Measurements from ENCODE around the gene CA5A.
A peak's percentile ranks its signal among the peaks of the same experiment; 100 is the strongest.
"Not testable (repeated sequence)": the region's sequence is repeated elsewhere in the genome, so short reads cannot be mapped to it uniquely, and the experiment has no call there.

Gene CA5A

DNA sequence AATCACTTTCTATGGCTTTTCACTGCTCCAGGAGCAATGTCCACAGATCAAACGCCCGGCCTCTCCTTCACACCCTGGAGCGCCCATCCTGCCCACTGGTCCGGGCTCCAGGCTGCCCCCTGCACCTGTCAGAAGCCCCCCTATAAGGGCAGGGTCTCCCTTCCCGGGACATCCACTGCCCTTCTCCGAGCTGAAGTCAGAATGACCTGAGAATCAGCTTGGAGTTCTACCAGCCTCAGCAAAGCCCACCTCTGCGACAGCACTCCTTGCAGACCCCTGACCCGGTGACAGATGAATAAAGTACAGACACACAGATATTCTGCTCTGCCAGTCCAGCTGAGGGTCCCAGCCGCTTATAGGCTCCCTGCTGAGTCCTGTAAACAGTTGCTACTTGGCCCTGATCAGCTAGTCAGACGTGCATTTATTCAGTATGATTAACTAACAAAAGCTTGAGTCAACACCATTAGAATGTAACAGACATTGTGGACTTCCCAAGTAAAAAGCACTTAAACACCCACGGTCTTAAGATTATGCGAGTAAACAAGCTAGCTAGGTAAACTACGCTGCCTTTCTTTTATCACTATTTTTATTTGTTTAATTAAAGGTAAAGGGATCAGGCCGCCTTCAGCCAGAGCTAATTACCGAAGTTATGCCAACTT is 71.9 kb downstream of the CA5A start:
- no peak for DNase-seq

DNA sequence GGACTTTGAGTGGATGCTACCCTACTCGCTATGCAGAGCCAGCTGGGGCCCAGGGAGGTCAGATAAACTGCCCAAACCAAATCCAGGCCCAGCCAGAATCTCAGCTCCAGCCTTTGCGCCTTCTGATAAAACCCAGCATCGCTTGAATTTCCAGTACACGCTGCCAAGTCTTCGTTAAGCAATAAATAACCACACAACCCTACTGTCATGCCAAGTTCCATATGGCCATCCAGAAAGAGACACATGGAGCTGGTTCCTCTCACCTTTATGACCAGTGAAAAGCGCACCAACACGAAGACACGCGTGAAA is 73.0 kb downstream of the CA5A start:
- DNase-seq = not testable (repeated sequence)

DNA sequence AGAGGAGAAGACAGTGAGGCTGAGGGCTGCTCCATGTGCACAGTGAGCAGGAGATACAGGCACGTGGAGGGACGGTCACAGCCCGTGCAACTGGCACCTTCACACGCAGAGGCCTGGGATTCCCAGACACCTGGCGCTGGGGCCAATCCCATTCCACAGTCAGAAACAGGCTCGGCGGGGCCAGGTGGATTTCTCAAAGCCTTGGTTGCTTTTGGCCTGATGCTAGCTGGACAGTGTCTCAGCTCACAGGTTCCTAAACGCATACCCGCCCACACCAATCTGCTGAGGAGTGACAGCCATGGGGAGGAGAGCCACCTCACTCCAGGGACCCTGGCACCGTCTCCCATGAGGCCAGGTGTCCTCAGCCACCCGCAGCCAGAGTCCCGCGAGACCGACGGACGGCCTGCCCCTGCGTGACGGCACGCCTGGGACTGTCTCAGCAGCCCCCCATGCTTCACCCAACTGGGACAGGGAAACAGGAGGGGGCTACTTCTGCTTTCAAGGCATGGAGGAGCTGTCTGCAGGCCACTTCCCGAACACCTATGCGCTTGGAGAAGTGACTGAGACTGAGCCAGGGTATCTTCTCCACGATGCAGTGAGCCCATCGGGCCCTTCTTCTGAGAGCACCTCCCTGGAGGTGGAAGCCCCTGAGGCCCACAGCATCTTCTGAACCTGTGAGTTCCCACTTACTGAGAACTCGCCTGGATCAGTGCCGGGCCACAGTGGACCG is 73.6 kb downstream of the CA5A start:
- not testable (repeated sequence) for DNase-seq

DNA sequence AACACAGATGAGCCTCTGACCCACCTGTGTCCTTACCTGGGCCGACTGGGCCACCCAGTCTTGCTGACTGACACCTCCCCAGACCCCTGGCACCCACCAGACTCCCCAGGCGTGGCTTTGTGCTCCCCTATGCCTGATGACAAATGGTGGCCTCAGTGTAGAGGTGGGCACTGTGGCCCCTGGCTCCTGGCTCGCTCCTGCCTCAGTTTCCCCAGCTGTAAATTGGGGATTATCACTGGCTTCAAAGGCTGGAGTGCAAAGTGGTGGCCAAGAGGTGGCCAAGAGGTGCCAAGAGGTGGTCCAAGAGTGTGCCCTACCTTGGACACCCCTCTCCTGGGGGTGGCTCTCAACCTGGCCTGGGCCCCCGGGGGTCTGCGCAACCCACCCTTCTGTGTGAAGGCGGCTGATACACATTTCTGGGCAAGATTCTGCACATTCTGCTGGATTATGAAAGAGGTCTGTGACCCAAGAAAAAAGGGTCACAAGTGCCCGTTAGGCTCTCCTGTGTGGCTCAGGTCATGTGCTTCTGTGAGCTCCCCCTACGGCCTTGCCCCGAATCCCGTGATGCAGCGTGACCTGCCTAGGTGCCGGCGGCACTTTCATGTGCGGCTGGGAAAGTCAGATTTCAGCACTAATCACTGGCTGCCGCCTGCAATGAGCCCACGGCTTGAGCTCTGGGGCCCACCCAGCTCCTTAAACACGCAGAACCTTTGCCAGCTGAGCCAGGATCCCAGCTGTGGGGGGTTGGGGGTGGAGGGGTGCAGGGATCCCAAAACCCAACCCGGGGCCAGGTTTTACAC is 74.8 kb downstream of the CA5A start:
- DNase-seq = not testable (repeated sequence)

DNA sequence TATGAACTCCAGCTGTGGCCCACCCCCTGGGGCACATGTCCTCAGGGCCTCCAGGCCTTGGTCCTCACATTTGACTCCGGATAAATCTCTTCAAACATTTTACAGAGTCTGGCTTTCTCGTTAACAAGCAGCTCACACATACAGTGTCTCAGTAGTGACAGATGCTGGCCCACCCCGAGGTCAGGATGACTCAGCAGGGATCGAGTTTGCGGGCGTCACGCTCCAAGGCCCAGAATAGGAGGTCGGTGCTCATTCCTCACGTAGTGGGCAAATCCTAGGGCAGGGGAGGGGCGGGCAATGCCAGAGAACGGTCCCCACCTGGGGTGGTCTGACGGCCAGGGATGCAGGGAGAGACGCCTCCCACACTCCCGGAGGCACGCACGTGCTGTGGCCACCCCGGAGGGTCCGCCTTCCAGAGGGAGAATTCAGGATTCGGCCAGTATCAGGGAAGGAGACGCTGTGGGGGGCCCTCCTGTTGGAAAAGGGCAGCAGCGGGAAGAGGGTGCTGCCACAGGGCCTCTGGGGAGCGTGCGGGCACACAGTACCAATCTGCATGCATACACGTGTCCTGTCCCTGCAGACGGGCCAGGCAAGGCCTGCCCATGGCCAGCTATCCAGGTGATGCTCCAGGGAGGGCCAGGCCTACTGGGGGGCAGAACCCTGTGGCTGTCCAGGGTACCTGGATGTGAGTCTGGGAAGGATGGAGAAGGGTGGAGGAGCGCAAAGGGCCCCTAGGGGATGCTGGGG is 75.6 kb downstream of the CA5A start:
- no peak for DNase-seq

DNA sequence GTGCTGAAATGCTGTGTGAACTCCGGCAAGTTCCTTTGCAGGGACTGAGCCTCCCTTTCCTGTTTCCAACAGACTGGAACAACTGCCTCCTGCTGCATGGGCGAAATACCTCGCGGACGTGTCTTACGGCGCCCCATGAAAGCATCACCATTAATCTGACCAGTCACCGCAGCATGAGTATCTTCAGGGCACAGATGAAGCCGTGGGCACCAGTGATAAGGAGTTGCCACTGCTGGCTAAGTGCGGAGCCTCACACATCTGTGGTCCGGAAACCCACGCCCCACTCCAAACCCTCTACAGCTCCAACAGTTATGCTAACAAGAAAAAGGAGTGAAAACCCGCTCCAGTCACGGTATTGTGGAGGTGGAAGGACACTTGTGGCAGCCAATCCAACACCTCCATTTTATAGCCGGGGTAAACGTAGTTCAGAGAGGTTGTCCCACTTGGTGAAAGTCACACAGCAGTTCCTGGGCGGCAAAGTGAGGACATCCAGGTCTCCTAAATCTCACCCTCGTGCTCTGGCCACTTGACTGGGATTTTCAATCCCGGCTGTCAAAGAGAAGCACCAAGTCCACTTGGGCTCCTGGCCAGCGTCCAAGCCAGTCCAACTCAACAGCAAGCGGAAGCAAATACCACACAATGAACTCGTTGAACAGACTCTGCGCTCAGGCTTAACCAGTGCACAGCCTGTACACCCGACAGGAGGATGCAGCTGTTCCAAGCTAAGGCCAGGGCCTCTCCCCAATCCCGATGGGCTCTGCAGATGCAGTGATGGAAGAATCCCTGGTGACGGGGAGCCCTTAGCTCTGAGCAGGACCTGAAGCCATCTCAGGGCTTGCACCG is 78.0 kb downstream of the CA5A start:
- DNase-seq = not testable (repeated sequence)

DNA sequence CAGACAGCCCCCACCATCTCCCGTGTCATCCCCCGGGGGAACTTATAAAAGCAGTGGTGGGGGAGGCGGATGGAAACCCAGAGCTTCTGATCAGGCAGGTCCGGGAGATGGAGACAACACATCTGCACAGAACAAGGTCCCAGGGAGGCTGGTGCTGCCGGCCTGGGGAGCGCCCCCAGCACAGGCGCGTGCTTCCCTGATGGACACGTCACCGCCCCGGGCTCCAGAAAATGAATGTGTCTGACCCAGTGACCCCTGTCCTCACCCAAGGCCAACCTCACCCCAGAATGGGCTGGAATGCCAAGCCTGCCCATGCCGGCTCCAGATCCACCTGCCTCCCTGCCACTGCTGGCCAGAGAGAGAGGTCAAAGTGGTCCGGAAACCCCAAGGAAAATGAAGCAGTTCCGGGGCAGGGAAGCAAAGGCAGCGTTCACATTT is 79.5 kb downstream of the CA5A start:
- no peak for DNase-seq

DNA sequence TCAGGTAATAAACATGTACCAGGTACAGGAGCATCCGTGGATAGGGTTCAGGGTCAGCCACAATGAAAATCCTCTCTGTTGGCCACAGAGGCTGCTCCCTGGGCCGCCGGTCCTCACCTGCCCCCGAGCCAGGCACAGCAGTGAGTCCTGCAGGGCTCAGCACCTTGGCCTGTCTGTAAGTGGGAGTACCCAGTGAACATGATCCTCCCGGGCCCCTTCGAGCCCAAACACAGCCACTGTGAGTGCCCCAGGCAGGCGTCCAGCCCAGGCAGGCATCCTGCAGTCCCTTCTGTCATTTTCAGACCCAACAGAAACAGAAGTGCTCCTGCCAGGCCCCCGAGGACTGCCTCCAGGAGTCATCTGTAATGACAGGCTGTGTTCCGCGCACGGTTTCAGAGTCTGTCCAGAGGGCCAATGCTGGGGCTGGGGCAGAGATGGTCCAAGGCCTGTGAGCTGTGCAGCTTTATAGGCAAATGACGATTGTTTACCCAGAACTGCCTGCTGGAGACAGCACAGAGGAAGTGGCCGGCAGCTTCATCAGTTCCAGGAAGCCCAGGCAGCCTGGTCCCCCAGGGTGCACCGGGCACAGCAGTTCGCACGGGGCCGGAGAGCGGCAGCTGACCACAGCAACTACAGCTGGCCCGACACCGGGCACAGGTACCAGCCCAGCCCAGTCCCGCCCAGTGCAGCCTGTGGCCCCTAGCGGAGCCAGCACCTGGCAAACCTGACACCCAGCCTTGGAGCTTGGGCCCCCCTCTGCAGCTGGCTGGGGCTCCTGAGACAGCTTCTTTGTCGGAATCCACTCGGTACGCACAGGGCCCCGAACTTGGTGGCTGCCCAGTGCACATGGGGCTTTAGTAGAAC is 80.2 kb downstream of the CA5A start:
- DNase-seq = no peak

DNA sequence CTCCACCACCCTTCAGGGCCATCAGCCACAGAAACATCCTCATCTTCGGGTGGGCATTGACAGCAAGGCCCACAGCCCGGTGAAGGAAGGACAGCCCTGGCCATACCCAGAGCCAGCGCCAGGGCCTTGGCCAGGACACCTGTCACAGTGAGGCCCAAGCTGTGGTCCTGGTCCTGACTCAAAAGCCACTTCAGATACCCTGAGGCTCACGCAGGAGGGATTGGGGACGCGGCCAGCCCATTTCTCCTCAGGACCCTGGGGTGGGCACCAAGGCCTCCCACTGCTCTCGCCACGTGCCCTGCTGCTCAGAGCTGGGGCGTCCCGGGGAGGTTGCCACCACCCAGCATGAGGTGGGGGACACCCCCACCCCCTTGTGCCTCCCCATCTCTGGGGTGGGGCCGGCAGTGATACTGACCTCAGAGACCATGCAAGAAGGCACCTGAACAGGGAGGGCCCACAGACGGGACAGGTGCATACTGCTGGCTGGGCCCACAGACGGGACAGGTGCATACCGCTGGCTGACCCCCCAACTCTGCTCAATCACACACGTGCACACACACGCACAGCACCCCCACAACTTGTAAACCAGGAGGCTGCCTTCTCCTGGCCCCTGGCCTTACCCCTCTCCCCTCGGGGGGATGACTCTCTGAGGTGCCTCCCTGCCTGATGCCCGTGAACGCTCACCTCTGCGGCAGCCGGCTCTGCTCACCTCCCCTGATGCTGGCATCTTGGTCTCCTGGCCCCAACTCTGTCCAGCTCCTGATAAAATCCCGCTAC is 81.2 kb downstream of the CA5A start:
- DNase-seq = no peak

DNA sequence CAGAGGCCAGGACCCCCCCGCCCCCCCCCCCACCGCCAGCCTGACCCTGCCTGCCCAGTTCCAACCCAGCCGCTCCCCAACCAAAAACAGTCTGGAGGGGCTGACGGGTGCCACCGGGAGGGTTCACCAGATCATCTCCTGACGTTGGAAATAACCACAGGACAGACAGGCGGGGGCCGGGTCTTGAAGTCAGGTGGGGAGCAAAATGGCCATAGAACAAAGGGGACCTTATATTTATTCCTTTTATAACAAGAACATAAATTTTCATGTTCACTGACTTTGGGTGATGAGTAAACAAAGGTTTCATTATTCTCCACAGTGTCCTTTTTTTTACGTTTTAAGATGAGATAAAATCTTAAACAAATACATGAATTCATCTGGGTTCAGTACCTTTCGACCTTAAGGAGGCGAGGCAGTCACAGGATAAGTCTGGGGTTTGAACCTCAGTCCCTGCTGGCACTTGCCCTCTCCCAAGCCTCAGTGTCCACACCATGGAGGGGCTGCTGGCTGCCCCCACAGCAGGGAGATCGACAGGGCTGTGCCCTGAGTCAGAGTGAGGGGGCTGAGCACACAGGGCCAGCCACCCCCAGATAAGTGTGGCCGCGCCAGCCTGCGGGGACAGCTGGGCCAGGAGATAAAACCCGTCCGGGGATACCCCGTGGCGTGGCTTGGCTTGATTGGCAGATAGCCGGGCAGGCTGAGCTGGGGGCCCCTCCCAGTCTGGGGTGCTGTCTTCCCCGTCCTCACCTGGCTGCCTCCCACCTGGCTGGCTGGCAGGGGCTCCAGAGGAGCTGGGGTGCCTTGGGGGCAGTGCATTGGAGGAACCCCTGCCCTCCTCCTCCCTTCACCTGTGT is 82.0 kb downstream of the CA5A start:
- no peak for DNase-seq

DNA sequence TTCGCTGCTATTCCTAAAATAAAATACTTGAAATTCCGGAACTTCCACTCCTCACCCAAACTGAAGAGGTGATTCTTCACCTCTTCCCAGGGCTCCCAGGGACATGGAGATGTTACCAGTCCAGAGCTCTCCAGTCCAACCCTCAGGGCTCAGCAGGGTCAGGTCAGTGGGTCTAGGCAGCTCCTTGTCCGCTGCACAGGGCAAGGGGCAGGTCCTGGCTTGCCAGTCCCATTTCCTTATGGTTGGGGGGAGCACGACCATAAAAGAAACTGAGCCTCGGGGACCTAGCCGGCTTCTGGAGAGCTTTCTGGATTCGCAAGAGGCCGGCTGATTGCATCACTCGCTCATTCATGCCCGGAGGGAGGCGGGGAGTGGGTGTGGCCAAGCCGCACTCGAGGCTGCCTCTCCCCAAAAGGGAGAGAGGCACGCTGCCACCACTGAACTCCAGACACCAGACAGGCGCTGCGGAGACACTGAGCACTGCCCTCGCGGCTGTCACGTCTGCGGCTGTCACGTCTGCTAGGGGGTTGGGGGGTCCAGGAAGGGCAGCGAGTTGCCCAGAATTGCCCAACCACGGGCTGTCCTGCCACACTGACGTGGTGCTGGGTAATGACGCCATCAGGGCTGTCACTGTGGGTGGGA is 82.8 kb downstream of the CA5A start:
- peak; percentile 74 for DNase-seq

DNA sequence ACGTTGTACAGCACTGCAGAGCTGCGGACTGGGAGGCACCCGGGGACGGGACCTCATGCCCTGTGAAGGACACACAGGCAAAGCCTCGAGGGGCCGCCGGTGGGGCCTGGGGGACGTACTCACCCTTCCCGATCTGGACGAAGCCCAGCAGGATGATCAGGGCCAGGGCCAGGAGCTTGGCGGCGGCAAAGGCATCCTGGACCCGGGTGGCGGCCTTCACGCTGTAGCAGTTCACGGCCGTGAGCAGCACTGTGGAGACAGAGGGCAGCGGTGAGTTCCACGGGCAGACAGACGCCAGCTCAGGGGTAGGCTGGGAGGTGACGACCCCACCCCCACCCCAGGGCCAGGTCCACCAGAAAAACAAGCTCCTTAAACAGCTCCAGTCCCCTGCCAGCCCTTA is 84.7 kb downstream of the CA5A start:
- no peak for DNase-seq

DNA sequence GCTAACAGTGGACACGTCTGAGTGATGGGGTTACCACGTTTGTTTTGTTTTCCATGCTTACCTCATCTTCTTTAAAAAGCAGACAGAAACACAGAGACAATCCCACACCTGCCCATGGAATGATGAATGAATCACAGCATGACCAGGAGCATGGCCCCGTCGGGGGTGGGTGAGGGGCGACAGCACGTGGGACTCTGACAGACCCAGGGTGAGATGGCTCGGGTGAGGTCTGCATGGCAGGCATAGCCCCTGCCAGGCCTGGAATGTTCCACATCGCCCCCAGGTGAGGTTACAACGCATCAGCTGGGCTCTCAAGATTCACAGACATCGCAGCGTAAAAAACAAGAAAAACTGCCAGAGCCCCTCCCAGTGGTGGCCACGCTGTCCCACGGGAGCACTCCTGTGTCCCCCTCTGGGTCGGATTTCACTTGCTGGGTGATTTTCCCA is 85.2 kb downstream of the CA5A start:
- DNase-seq = no peak

DNA sequence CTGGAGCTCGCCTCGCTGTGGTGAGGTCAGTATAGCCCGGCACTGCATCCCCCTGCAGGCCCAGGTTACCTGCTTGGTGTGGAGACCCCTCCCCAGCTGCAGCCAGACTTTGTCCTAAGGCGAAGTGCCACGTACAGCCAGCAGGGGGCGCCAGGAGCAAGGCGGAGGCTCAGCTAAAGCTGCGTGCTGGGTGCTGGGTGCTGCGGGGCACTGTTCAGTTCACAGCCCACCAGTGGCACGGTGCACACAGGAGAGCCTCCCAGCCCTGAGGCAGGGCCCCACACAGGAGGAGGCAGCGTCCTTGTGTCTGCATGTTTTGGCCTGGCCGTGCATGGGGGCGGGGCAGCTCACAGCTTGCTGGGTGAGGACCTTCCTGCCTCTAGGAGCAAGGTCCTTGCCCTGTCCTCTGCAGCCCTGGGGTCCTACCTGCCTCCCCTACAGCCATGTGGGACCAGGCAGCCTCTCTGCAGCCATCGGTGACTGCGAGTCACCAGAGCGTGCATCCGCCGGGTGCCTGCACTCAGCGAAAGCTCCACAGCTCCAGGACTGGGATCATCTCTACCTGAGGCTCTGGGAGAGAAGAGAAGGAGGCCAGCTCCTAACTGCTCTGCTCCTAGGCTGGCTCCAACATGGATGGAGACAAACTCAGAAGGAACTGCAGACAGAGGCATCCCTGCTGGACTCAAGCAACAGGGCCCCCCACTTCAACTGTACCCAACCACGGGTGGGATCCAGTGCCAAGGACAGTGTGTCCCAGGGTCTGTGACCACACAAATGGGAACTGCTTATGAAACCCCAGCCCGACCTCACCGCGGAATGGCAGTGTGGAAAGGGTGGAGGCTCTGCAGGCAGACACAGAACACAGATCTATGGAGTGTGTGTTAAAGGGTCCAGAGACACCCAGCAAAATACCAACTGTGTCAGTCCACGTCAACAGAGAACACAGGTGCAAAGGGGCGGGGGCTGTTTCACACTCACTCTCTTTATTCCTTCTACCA is 86.0 kb downstream of the CA5A start:
- DNase-seq = peak; percentile 44

DNA sequence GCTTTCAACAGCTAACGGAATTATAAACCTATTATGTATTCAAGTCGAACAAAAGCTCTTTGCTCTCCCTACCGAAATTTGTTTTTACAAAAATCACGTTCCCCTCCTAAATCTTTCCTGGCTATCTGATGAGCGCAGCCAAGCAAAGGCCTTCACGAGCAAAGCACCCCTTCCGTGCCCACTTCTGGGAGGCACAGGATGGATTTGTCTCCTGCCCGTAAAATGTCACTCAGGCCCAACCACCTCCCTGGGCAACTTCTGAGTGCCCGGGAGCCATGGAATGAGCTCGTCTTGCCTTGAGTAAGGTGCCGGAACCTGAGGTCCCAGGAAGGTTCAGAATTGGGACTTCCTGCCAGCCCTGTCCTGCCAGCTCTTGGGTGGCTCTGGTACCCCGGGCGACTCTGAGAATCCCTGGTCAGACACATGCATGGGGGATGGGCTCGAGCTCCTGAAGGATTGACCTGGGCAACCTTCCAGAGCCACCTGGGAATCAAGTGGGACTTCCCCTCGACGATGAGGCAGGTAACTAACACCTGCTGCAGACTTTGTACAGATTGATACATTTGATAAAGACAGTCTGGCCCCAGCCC is 86.8 kb downstream of the CA5A start:
- no peak for DNase-seq

DNA sequence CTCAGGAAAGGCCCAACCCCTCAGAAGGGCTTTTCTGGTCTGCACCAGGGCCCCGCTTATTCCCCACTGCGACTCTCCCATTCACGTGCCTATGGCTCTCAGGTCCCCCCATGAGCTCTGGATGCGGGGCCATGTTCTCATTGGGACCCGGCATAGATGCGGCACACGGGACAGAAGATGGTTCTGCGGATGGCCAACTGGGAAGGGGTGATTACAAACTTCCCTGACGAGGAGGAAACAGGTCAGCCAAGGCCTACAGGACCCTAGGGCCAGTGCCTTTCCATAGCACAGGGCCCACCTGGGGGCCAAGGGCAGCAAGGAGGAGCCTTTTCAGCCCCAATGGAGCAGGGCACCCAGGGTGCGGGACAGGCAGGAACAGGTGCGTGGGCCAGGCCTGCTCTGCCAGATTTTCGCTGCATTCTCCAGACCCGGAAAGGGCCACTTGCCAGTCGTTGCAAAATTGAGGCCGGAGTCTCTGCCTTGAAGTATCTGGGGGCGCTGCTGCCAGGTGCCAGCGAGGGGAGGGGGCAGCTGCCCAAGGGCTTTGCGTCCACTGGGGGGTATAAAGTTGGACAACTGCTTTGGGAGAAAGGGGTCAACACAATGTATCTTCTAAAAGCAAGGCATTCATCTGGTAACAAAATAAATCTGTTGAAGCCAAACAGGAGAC is 87.5 kb downstream of the CA5A start:
- no peak for DNase-seq

All from NCI-H1105 (cell line).